Measurements from ENCODE around the gene ZNF544. TPM values are rescaled to one million over a fixed set of nuclear protein-coding genes. Genes with fewer than 3 reads are reported as not detected.

The ZNF544 gene
- total RNA-seq, 1 donor = 32.9 TPM

GRCh38 chr19:58227964-58228584 lies 640 bp upstream of the ZNF544 start:
- TF ChIP-seq CTCF (IDR thresholded peaks at IDR 0.05; ENCODE audit: extremely low read depth, low read depth, low read length) = no peak
- Histone ChIP-seq H3K9me3 (ENCODE audit: low read depth, low read length) (no peaks in the 10 kb centered on the region), H3K79me2 (ENCODE audit: insufficient read depth, low read length) (peaks cover 21% of the 10 kb centered on the region), H3K4me2 (ENCODE audit: insufficient read depth, low read length) (peak overlapping the region; percentile 85), H2AFZ (ENCODE audit: low read length) (peak overlapping the region; percentile 98), H3K4me1 (ENCODE audit: insufficient read depth, low read length) (peaks cover 15% of the 10 kb centered on the region), H3K4me3 (ENCODE audit: insufficient read depth, low read length) (peak overlapping the region; percentile 89), H3K27me3 (ENCODE audit: insufficient read depth, low read length) (no peaks in the 10 kb centered on the region), H4K20me1 (ENCODE audit: insufficient read depth, low read length) (peaks cover 7% of the 10 kb centered on the region), H3K36me3 (ENCODE audit: insufficient read depth, low read length) (peaks cover 32% of the 10 kb centered on the region), H3K27ac (ENCODE audit: low read depth, low read length) (peak overlapping the region; percentile 66)
- peak; percentile 91 for DNase-seq (ENCODE audit: insufficient read length, low spot score, missing footprints)

- Histone ChIP-seq H3K9me3 (ENCODE audit: low read depth, low read length) (no peaks in the 10 kb centered on the region), H4K20me1 (ENCODE audit: insufficient read depth, low read length) (peaks cover 7% of the 10 kb centered on the region), H2AFZ (ENCODE audit: low read length) (peak overlapping the region; percentile 98), H3K27me3 (ENCODE audit: insufficient read depth, low read length) (no peaks in the 10 kb centered on the region), H3K79me2 (ENCODE audit: insufficient read depth, low read length) (peaks cover 24% of the 10 kb centered on the region), H3K4me2 (ENCODE audit: insufficient read depth, low read length) (peak overlapping the region; percentile 85), H3K4me1 (ENCODE audit: insufficient read depth, low read length) (peaks cover 15% of the 10 kb centered on the region), H3K4me3 (ENCODE audit: insufficient read depth, low read length) (peak overlapping the region; percentile 89), H3K36me3 (ENCODE audit: insufficient read depth, low read length) (peaks cover 44% of the 10 kb centered on the region), H3K27ac (ENCODE audit: low read depth, low read length) (peak overlapping the region; percentile 66)
- peak; percentile 22 for TF ChIP-seq CTCF (IDR thresholded peaks at IDR 0.05; ENCODE audit: extremely low read depth, low read depth, low read length)
- DNase-seq (ENCODE audit: insufficient read length, low spot score, missing footprints) = no peak
Observed at GRCh38 chr19:58229255-58229639, 533 bp downstream of the ZNF544 start.

- DNase-seq (ENCODE audit: insufficient read length, low spot score, missing footprints) = no peak
- peaks cover 61% of the 10 kb centered on the region for H3K36me3 ChIP-seq (ENCODE audit: insufficient read depth, low read length)
Observed at GRCh38 chr19:58237324-58237723, 8.6 kb downstream of the ZNF544 start.

More at GRCh38 chr19:58237324-58237723, 8.6 kb downstream of the ZNF544 start:
- TF ChIP-seq CTCF (IDR thresholded peaks at IDR 0.05; ENCODE audit: extremely low read depth, low read depth, low read length) = no peak
- Histone ChIP-seq H3K4me3 (ENCODE audit: insufficient read depth, low read length) (no peak overlapping the region), H3K4me2 (ENCODE audit: insufficient read depth, low read length) (no peak overlapping the region), H4K20me1 (ENCODE audit: insufficient read depth, low read length) (no peaks in the 10 kb centered on the region), H3K4me1 (ENCODE audit: insufficient read depth, low read length) (no peaks in the 10 kb centered on the region), H3K27ac (ENCODE audit: low read depth, low read length) (no peak overlapping the region), H3K27me3 (ENCODE audit: insufficient read depth, low read length) (no peaks in the 10 kb centered on the region), H3K9me3 (ENCODE audit: low read depth, low read length) (no peaks in the 10 kb centered on the region), H2AFZ (ENCODE audit: low read length) (no peak overlapping the region), H3K79me2 (ENCODE audit: insufficient read depth, low read length) (peaks cover 11% of the 10 kb centered on the region)

Measured in osteoblast (primary cell).